NCI-H460 (cell line): Measurements from ENCODE around the gene CHMP6. TPM values are rescaled to one million over a fixed set of nuclear protein-coding genes. Genes with fewer than 3 reads are reported as not detected.

Source experiments
- DNase-seq: peaks from one replicate; pipeline ENCODE4 v3.0.0-alpha.2; 2016; ENCODE audit warnings: low read depth; ENCODE audit errors: extremely low read depth
- total RNA-seq: library from RNA; depleted of rRNA; stranded (reverse); fragments of >200 nt; shearing (Covaris generic); gene quantifications from 2 replicates; pipeline ENCODE4 v1.2.3, GENCODE V29; 2014

Gene CHMP6
- total RNA-seq, 1 experiment from 2014 or later, result 7.6 TPM

GRCh38 chr17:80990921-80991644 lies 558 bp upstream of the CHMP6 start:
- no peak for DNase-seq

DNA sequence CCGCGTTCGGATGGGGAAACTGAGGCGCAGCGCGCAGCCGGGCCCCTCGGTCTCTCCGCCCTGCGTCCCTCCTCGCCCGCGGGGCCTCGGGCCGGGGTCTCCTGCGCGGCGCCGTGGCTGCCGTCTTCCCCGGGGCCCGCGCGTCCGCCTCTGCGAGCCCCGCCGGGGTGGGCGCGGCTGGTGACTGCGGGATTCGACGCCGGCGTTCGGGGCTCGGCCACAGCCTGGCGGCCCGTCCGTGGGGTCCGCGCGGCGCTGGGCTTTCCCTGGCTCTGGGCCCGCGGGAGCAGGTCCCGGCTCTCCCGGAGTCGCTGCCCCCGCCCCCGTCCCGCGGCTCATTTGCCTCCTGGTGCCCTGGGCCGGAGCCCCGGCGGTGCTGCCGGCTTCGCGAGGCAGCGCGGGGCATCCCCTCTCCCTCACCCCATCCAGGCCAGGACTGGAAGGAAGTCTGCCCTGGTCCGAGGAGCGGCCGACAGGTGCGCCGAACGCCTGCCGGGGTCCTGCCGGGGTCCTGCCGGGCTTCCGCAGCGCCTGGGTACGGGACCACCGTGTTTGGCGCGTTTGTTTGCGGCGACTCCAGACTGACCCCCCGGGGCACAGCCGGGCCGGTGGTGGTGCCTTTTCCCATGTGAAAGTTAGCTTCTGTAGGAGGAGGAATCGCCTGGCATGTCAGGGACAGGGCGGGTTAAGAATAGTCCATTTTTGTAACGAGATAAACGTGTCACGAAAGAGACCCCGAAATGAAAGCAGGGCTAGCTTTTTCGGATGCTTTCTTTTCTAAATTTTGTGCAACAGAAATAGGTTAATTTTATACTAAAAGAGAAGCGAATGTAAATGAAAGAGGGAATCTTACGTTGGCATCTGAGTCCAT lies 671 bp downstream of the CHMP6 start:
- no peak for DNase-seq

GRCh38 chr17:80992948-80993624 lies 1.4 kb downstream of the CHMP6 start:
- no peak for DNase-seq

DNA sequence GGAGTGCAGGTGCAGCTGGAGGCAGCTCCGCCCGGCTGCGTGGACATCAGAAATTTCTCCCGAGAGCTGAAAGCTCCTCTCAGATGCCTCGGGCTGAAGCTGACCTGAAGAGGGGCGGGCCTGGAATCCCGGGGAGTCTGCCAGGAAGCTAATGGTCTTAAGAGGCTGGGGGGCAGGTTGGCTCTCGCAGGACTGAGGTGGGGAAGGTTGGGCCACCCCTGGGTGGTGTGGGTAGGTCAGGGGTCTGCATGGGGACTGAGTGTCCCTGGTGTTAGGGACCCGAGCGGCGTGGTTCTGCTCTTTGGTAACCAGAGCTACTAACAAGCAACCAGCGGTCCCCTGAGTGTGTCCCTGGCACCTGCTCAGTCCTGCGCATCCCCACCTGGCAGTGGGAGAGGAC lies 3.5 kb downstream of the CHMP6 start:
- DNase-seq, result no peak

GRCh38 chr17:80996422-80997305 lies 5.0 kb downstream of the CHMP6 start:
- DNase-seq, result no peak

DNA sequence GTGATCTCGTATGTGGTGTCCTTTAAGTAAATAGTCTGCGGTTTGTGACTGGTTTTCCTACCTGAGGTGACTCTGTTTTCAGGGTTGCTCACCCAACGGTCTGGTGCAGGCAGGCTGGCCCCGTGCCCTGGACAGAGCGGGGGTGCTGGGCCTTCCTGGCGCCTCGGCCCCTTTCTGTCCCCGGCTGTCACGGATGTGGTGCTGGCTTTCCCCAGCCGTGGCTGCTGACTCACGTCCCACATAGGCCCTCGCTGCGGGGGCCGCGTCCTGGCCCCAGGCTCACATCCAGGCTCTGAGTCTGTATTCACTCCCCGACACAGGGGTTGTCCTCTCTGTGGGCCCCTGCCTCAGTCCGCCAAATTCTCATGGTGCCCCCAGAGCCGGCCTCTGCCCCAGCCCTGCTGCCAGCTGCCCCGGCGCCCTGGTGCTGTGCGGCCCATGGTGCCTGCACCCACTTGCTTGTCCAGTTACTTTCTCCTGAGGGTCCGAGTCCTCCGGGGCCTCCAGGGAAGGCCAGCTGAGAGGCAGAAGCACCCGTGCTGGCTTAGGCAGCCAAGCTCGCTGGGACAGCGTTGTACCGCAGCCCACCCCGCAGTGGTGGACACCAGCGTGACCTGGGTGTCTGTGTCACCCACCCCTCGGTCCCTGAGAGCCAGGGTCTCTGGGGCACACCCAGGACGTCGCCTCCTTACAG lies 5.9 kb downstream of the CHMP6 start:
- no peak for DNase-seq

- DNase-seq, result no peak
Measured at GRCh38 chr17:80998118-80998747, 6.6 kb downstream of the CHMP6 start.

- DNase-seq, result no peak
Measured at GRCh38 chr17:80998748-80999535, 7.3 kb downstream of the CHMP6 start.

DNA sequence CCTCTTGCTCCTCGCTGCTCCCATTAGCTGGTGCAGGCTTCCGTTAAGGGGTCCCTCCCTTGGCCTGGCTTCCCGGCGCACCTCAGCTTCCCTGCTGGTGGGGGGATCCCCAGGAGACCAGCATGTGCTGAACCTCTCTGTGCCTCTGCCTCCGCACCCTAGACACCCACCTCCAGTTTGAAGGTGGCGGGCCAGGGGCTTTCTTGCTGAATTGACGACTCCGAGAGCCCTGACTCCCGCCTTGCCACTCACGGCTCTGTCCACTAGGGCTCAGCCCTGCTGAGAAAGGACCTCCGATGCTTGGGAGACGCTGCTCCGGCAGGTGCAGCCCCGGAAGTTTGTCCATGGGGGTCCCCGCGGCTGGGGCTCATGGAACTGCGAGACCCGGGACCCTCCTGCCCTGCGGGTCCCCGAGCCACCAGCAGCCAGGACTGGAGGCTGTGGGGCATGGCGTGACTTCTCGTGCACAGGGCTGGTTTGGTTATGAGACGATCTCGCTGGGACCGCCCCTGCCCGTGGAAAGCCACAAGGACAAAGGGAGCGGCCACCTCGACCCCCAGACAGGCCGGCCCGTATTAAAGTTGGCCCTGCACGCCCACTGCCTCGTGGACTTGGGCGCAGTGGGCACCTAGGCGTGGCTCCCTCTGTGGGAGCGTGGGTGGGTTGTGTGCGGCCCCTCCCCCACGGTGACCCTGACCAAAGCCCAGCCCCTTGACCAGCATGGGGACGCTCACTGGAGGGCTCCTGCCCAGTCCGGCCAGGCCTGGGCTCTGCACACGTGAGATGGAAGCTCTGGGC lies 8.1 kb downstream of the CHMP6 start:
- no peak for DNase-seq

- no peak for DNase-seq
Measured at GRCh38 chr17:81000334-81000630, 8.6 kb downstream of the CHMP6 start.

DNA sequence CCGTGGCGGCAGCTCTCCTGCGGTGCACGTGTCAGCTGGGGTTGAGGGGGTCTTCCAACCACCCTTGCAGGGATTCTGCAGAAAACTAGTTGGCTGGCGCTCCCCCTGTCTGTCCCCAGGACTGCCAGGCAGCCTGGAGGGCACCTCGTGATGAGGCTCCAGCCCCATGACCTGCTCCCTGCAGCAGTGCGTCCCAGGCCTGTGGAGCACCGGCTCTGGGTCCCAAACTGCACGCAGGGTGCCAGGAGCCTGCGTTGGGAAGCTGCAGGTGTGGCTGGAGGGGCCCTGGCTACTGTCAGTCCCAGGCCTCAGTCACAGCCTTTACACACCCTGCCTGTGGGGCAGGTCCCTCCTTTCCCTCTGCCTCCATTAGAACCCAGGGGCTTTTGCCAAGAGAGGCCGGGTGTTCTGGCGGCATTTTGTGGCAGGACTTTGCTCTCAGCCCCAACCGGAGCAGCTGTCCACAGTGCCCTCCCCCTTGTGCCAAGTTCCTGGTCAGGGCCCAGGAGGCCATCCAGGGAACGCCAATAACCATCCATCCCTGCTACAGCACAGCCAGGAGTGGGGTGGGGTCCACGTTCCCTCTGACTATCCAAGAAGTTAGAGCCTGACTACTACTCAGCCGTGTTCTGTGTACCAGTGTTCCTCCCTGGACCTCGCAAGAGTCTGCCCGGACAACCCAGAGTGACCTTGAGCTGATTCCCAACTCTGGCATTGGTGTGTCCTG lies 9.2 kb downstream of the CHMP6 start:
- DNase-seq, result no peak

GRCh38 chr17:81002013-81002384 lies 10.4 kb downstream of the CHMP6 start:
- no peak for DNase-seq

DNA sequence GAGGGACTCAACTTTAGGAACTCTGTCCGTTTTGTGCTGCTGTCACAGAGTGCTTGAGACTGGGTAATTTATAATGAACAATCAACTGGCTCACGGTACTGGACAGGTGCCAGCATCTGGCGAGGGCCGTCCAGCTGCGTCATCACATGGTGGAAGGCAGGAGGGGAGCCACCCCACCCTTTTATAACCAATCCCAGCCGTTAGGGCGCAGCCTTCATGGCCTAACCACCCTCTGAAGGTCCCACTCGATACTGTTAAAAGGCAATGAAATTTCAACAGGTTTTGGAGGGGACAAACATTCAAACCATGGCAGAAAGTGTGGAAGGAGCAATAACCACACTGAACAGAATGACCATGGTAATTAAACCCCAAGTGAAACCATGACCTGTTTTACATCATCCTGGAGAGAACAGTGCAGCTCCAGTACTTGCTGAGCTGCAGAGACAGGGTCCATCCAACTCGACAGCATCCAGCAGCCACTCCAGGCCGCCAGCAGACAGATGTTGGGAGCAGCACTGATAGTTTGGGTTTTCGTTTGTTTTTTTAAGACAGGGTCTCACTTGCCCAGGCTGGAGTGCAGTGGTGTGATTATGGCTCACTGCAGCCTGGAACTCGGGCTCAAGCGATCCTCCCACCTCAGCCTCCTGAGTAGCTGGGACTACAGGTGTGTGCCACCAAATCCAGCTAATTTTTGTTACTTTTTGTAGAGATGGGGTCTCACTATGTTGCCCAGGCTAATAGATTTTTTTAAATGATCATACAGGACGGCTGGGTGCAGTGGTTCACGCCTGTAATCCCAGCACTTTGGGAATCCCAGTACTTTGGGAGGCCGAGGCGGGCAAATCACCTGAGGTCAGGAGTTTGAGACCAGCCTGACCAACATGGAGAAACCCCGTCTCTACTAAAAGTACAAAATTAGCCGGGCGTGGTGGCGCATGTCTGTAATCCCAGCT lies 11.0 kb downstream of the CHMP6 start:
- no peak for DNase-seq

GRCh38 chr17:81003711-81004475 lies 12.3 kb downstream of the CHMP6 start:
- no peak for DNase-seq

DNA sequence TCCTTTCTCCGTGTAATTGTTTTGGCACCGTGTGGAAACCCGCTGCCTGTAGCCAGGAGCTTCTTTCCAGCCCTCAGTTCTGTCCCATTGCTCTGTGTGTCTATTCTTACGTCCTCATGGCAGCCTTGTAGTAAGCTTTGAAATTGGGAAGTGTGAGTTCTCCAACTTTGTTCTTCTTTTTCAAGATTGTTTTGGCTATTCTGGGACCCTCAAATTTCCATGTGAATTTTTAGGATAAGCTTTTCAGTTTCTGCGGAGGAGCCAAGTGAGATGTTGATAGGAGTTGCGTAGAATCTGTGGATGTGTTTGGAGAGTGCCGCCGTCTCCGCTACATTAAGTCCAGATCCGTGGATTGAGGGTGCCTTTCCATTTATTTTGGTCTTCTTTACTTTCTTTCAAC lies 15.2 kb downstream of the CHMP6 start:
- DNase-seq, result no peak
